Hematopoietic multipotent progenitor cell treated with erythropoietin and hydrocortisone succinate and interleukin-3 and kit ligand, for 8 days (in vitro differentiated cells): ENCODE results near the gene FMNL2.
"Not testable (repeated sequence)": the region's sequence is repeated elsewhere in the genome, so short reads cannot be mapped to it uniquely, and the experiment has no call there.

Experiments
- DNase-seq: peaks from one replicate; pipeline ENCODE4 v3.0.0-alpha.2; 2015

FMNL2 gene

DNA sequence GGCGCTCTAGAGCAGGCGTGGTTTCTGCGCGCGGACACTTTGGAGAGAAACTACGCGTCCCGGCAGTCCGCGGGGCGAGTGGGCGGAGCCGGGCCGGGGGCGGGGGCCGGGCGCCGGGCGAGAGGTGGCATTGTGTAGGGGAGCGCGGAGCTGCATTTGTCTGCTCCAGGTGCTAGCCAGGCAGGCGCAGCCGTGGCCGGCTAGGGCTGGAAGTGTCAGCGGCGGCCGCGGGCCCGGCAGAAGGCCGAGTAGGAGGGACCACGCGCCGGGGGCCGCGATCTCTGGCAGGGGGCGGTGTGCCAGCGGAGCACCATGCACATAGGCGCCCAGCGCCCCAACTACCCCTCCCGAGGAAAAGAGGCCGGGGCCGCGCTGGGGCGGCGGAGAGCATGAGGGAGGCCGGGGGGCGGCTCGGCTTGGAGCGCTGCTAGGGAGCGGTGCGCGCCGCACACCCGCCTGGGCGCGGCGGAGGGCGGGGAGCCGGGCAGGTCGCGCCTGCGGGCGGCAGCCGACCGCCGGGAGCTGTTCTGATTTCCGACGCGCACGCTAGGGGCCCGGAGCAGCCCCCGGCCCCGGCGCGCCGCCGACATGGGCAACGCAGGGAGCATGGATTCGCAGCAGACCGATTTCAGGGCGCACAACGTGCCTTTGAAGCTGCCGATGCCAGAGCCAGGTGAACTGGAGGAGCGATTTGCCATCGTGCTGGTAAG, at the start of gene FMNL2:
Gene FMNL2, plus strand, starts transcription at position 159 of the 710 bp plus-strand sequence.
- DNase-seq = peak; percentile 46

DNA sequence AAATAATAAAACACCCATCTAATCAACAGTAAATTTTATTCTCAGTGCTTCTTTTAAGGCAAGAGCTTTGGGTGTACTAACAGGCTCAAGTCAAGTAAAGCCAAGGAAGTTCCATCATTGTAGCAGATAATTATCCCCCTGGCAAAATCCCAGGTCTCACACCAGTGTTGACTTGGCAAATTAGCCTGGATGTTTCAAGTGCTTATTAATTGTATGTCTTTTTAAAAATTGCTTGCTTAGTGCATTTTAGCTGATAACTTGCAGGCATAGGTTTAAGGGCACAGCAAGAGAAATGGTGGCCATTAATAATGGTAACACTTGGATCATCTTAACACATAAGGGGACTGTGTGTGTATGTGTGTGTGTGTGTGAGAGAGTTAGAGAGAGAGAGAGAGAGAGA, 42.0 kb upstream of the FMNL2 start:
- no peak for DNase-seq

GRCh38 chr2:152297715-152298114, 37.3 kb upstream of the FMNL2 start:
- DNase-seq = no peak

DNA sequence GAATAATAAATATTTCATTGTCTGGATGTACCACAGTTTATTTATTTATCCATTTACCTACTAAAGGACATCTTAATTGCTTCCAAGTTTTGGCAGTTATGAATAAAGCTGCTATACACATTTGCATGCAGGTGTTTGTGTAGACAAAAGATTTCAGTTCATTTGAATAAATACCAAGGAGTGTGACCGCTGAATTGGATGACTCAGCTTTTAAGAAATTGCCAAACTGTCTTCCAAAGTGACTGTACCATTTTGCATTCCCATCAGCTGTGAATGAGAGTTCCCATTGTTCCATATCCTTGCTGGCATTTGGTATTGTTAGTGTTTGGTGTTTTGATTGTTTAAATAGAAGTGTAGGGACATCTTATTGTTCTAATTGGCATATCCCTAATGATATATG, 36.2 kb upstream of the FMNL2 start:
- DNase-seq = no peak

- DNase-seq = no peak
Observed at GRCh38 chr2:152301131-152301530, 33.8 kb upstream of the FMNL2 start.

DNA sequence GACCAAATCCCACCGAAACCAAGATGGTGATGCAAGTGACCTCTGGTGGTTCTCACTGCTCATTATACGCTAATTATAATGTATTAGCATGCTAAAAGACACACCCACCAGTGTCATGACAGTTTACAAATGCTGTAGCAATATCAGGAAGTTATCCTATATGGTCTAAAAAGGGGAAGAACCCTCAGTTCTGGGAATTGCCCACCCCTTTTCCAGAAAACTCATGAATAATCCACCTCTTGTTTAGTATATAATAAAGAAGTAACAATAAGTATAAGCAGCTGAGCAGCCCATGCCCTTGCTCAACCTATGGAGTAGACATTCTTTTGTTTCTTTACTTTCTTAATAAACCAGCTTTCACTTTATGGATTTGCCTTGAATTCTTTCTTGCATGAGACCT, 31.0 kb upstream of the FMNL2 start:
- DNase-seq = no peak

DNA sequence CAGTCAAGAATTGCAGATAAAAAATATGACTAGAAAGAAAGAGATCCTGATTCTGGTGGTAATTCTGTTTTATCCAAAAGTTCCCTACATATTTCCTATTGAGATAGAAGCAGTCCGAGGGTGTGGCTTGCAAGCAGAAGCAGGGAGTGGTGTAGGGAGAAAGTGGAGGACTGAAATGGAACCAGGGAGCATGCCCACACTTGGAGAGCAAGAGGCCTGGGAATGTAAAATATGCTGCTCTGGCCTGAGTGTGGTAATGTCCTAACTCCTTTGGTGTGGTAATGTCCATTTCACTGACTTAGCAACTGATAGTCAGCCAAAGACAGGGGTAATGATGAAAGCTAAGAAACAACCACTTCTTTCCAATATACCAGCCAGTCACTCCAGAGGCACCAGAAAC, 30.1 kb upstream of the FMNL2 start:
- DNase-seq = no peak

DNA sequence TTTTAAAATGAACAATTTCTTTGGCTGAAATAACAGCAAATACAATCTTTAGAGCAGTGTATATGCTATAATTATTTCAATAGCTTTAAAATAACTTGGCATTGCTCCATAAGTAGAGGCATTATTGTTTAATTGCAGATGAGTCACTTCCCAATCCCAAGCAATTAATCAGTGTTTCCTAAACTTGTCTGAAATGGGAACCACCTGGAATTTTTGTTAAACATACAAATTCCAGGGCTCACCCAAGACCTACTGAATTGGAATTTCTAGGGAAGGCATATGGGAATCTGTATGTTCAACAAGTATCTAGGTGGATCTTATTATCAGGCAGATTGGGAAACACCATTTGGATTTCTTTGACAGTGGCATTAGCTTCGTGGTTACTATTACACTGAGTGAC, 27.1 kb upstream of the FMNL2 start:
- no peak for DNase-seq

DNA sequence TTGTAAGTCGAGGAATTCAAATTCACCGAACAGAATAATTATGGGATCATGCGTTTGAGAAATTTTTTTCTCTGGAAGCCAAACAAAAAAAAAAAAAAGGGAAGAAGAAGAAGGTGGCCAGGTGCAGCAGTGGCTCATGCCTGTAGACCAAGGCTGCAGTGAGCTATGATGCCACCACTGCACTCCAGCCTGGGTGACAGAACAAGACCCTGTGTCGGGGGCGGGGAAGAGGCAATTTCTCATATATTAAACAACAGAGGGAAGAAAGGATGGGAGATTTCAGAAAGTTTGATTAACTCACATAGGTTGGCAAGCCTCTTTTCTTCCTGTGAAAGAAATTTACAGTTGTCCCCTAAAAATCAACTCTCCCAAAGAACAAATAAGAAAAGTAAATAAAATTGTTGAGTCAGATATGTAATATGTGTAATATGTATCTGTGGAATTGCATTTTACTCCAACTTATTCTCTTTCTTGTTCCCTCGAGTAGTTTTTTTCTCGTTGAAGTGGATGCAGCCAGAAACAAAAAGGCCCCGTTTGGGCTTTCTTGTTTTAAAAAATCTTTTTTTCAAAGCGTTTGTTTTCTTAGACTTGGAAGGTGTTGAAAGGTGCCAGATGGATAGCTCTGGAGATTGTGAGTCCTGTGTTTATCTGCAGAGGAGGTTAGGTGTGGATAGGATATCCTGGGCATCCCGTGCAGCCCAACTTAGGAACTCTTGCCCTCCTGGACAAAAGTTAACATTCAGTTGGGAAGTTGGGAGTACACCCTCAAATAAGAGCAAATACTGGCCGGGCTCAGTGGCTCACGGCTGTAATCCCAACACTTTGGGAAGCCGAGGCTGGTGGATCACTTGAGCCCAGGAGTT, 25.4 kb upstream of the FMNL2 start:
- DNase-seq = no peak

GRCh38 chr2:152319822-152320570, 15.0 kb upstream of the FMNL2 start:
- no peak for DNase-seq

DNA sequence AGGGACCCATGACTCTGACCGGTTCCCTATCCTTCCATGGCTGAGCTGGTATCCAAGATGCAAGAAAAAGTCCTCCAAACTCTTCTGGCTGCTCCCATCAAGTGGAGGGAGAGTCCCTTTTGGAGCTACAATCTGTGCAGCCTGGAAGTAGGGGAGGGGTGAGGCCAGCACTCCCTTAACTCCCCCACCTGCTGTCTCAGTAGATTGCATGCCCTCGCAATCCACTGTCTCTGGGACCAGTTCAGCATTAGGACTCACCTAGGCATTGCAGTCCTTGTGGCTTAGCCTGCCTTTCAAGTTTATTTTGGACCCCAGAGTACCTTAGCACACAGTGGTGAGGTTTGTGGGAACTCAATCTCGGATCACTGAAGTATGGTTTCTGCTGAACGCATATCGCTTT, 14.2 kb upstream of the FMNL2 start:
- no peak for DNase-seq

GRCh38 chr2:152322222-152322621, 12.8 kb upstream of the FMNL2 start:
- no peak for DNase-seq

DNA sequence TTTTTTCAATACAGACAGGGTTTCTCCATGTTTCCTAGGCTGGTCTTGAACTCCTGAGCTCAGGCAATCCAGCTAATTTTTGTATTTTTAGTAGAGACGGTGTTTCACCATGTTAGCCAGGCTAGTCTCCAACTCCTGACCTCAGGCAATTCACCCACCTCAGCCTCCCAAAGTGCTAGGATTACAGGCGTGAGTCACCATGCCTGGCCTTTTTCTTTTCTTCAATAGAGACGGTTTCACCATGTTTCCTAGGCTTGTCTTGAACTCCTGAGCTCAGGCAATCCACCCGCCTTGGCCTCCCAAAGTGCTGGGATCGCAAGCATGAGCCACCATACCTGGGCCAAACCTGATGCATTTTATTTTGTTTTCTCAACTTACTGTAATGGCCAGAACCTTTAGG, 9.8 kb upstream of the FMNL2 start:
- DNase-seq = not testable (repeated sequence)

- DNase-seq = no peak
Observed at GRCh38 chr2:152326710-152327109, 8.3 kb upstream of the FMNL2 start.

GRCh38 chr2:152328013-152328412, 7.0 kb upstream of the FMNL2 start:
- DNase-seq = no peak

GRCh38 chr2:152330235-152330866, 4.6 kb upstream of the FMNL2 start:
- DNase-seq = no peak

DNA sequence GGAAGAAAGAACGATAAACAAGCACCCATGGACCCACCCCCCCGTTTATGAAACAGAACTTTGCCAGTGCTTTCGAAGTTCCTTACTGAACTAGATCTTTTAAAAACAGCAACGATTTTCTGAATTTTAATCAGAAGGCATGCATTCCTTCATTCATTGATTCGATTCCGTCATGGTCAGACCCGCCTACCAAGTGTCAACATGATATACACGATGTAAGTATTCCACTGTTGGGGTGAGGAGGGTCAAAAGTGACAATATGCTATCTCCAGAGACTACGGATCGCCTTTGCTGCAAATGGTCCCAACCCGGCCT, 316 bp upstream of the FMNL2 start:
- no peak for DNase-seq

DNA sequence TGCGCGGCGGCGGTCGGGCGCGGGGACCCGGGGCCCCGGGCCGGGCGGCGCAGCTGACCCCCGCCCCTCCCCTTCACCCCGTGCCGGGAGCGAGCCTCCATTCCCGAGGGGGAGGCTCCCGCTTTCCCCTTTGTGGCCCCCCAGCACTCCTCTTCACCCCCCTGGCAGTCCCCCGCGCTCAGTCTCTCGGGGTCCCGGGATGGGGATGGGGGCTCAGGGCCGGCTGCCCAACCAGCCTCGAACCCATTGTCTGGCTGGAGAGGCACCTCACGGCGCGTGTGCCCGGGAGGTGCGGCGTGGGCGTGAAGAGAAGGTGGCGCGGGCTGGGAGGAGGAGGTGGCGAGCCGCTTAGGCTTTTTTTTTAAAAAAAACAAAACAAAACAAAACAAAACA, 748 bp downstream of the FMNL2 start:
- no peak for DNase-seq

DNA sequence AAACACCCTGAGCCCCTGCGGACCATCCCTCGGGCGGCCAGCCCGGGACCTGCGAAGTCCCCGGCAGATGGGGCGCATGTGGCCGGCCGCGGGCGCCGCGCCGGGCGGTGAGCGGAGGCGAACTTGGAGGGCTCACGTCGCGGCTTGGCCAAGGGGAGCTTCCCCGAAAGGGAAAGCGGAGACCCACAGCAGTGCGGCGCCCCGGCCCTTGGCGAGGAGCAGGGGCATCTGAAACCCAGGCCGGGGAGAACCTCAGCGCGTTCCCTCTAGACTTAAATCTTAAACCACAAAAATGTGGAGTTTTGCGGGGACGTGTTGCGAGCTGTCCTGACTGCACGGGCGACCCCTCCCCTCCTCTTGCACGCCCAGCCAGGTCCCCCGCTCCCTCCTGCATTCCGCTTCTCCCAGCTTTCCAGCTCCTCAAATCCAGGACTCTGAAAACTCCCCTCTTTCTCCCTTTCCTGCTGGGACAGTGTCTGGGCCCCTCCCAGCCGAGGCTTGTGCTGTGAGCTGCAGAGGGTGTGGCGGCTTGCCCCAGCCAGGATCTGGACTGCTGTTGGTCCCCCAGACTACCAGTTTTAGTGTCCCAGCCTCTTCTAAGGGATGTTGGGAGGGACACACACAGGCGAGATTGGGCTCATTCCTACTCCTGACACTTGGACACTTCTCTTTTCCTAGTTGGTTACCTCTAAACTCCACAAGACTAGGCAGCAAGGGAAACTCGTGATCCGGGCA, 1.3 kb downstream of the FMNL2 start:
- no peak for DNase-seq

DNA sequence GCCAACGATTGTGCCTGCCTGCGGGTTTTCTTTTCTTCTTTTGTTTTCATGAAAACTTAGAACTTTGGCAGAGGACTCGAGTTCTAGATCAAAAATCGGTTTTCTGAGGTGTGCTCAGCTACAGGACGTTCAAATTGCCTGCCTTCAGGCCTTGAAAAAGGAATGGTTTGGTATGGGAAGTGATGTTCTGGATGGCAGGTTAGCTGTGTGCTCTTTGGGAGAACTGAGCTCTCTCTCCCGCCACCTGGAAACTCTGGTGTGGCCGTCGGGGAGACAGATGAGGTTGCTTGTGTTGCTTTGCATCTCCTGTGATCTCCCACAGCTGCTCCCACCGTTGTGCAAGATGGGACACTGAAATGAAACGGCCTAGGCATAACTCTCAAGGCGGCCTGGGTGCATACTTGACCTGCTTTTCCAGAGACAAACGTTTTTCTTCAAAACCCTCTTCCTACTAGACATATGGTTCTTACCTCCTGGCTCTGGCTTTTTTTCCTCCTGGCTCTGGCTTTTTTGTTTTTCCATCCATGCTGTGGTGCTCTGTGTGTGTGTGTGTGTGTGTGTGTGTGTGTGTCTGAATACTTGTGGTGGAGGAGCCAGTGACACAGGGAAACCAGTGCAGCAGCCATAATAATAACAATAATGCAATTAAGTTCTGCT, 2.0 kb downstream of the FMNL2 start:
- no peak for DNase-seq

GRCh38 chr2:152337511-152337903, 2.5 kb downstream of the FMNL2 start:
- DNase-seq = no peak
